Muscle of arm (tissue), 12 donors: ENCODE results near the gene CALCB. TPM values are rescaled to one million over a fixed set of nuclear protein-coding genes. Genes with fewer than 3 reads are reported as not detected.

Experiments
- DNase-seq: peaks from one replicate; pipeline ENCODE4 v3.0.0-alpha.2; 2013
- polyA plus RNA-seq, 12 donors: library from polyadenylated mRNA; unstranded; fragments of 120-200 nt; gene quantifications; one replicate each; pipeline ENCODE4 v1.2.1, GENCODE V29; 2013; ENCODE audit not compliant: insufficient read length in 12 of 12

The CALCB gene
- polyA plus RNA-seq, 12 donors, result 0.15 to 3.0 (median 0.46) TPM; not detected in 3

GRCh38 chr11:15072551-15073143 lies 746 bp upstream of the CALCB start:
- DNase-seq, result no peak

GRCh38 chr11:15074206-15075161 lies 1.1 kb downstream of the CALCB start:
- DNase-seq, result peak; percentile 58

GRCh38 chr11:15075162-15075526 lies 1.8 kb downstream of the CALCB start:
- DNase-seq, result no peak

GRCh38 chr11:15091175-15091574 lies 17.8 kb downstream of the CALCB start:
- DNase-seq, result no peak

GRCh38 chr11:15091625-15092024 lies 18.2 kb downstream of the CALCB start:
- DNase-seq, result no peak

GRCh38 chr11:15093432-15093831 lies 20.0 kb downstream of the CALCB start:
- no peak for DNase-seq

- DNase-seq, result no peak
These were observed 22.4 kb downstream of the CALCB start for GRCh38 chr11:15095736-15096228.

- no peak for DNase-seq
These were observed 24.0 kb downstream of the CALCB start for GRCh38 chr11:15097411-15097810.

- DNase-seq, result no peak
These were observed 25.9 kb downstream of the CALCB start for GRCh38 chr11:15099267-15099666.

GRCh38 chr11:15101072-15101709 lies 27.8 kb downstream of the CALCB start:
- peak; percentile 70 for DNase-seq

- no peak for DNase-seq
These were observed 30.8 kb downstream of the CALCB start for GRCh38 chr11:15104166-15104565.

- DNase-seq, result no peak
These were observed 33.0 kb downstream of the CALCB start for GRCh38 chr11:15106201-15106965.

GRCh38 chr11:15107730-15108515 lies 34.5 kb downstream of the CALCB start:
- DNase-seq, result no peak

- DNase-seq, result no peak
These were observed 35.3 kb downstream of the CALCB start for GRCh38 chr11:15108592-15109130.

- DNase-seq, result no peak
These were observed 36.2 kb downstream of the CALCB start for GRCh38 chr11:15109602-15110001.

GRCh38 chr11:15111215-15111614 lies 37.8 kb downstream of the CALCB start:
- DNase-seq, result no peak

GRCh38 chr11:15112131-15112541 lies 38.7 kb downstream of the CALCB start:
- DNase-seq, result peak; percentile 81

GRCh38 chr11:15113381-15113780 lies 40.0 kb downstream of the CALCB start:
- DNase-seq, result no peak

GRCh38 chr11:15114501-15115475 lies 41.4 kb downstream of the CALCB start, which contains the start of gene INSC:
INSC (plus strand) TSS chr11:15114923; CDS start chr11:15149175, 34,252 bp downstream.
- peak; percentile 23 for DNase-seq
